Cardiac muscle cell (in vitro differentiated cells and primary cell): Measurements from ENCODE around the gene BFSP1. TPM values are rescaled to one million over a fixed set of nuclear protein-coding genes. Genes with fewer than 3 reads are reported as not detected.
A peak's percentile ranks its signal among the peaks of the same experiment; 100 is the strongest.

Experiments used
- DNase-seq, 2 donors: peaks; one replicate each; pipeline versions ENCODE4 v3.0.0 to v3.0.0-alpha.2; 2010 to 2017; ENCODE audit warnings: low read depth in 1 of 2, low spot score in 1 of 2
- H3K27ac ChIP-seq: fragments of 200-600 bp; sonication (generic); 2 replicates; pipeline ENCODE4 v1.5.1; 2016
- H3K27me3 ChIP-seq: fragments of 200-600 bp; sonication (generic); 2 replicates; pipeline ENCODE4 v1.6.0; 2016; ENCODE audit warnings: control low read depth
- H3K36me3 ChIP-seq: fragments of 200-600 bp; sonication (generic); 2 replicates; pipeline ENCODE4 v1.5.1; 2016; ENCODE audit warnings: control low read depth
- H3K4me1 ChIP-seq: fragments of 200-600 bp; sonication (generic); 2 replicates; pipeline ENCODE4 v1.8.1; 2017; ENCODE audit warnings: low read depth, mild to moderate bottlenecking, mixed run types
- H3K4me3 ChIP-seq: fragments of 200-600 bp; sonication (generic); 2 replicates; pipeline ENCODE4 v1.5.1; 2016; ENCODE audit warnings: mild to moderate bottlenecking
- H3K9me3 ChIP-seq: fragments of 200-600 bp; sonication (generic); 2 replicates; pipeline ENCODE4 v1.5.1; 2017; ENCODE audit warnings: low read depth, mild to moderate bottlenecking, control low read depth
- polyA plus RNA-seq: library from polyadenylated mRNA; unstranded; fragments of >200 nt; fragmentation: Nextera tagmentation; extraction: Ambion mirVana; gene quantifications from 2 replicates; pipeline ENCODE4 v1.2.1, GENCODE V29; 2016
- total RNA-seq: library from RNA; depleted of rRNA; stranded (reverse); fragments of >200 nt; gene quantifications from 2 replicates; pipeline ENCODE4 v1.2.3, GENCODE V29; 2016
- TF ChIP-seq, protein P1 (sequence below): IDR thresholded peaks from 2 replicates; pipeline ENCODE4 v1.5.1; 2012; ENCODE audit warnings: low read depth, mild to moderate bottlenecking, low read length

The BFSP1 gene
- total and polyA plus RNA-seq, 2 experiments from 2014 or later, result 5.3 to 7.1 TPM

- no peaks in the 10 kb centered on the region for H3K27me3 ChIP-seq
- H3K36me3 ChIP-seq, result no peaks in the 10 kb centered on the region
- no peaks in the 10 kb centered on the region for H3K4me1 ChIP-seq
- peak in 1 of 2 donors; percentile 54 for DNase-seq
- H3K27ac ChIP-seq, result no peak overlapping the region
- no peak overlapping the region for H3K4me3 ChIP-seq
- TF ChIP-seq, protein P1, sequence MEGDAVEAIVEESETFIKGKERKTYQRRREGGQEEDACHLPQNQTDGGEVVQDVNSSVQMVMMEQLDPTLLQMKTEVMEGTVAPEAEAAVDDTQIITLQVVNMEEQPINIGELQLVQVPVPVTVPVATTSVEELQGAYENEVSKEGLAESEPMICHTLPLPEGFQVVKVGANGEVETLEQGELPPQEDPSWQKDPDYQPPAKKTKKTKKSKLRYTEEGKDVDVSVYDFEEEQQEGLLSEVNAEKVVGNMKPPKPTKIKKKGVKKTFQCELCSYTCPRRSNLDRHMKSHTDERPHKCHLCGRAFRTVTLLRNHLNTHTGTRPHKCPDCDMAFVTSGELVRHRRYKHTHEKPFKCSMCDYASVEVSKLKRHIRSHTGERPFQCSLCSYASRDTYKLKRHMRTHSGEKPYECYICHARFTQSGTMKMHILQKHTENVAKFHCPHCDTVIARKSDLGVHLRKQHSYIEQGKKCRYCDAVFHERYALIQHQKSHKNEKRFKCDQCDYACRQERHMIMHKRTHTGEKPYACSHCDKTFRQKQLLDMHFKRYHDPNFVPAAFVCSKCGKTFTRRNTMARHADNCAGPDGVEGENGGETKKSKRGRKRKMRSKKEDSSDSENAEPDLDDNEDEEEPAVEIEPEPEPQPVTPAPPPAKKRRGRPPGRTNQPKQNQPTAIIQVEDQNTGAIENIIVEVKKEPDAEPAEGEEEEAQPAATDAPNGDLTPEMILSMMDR, result no peak
- H3K9me3 ChIP-seq, result no peaks in the 10 kb centered on the region
Measured at GRCh38 chr20:17505636-17506517, 25.3 kb downstream of the BFSP1 start.

GRCh38 chr20:17504898-17505635, 26.1 kb downstream of the BFSP1 start:
- H3K36me3 ChIP-seq, result no peaks in the 10 kb centered on the region
- no peaks in the 10 kb centered on the region for H3K27me3 ChIP-seq
- peak overlapping the region; percentile 13 for H3K4me3 ChIP-seq
- H3K27ac ChIP-seq, result no peak overlapping the region
- DNase-seq, result peak; percentile 63 to 66
- TF ChIP-seq, protein P1, result peak; percentile 55
- H3K9me3 ChIP-seq, result no peaks in the 10 kb centered on the region
- H3K4me1 ChIP-seq, result no peaks in the 10 kb centered on the region

- no peaks in the 10 kb centered on the region for H3K4me1 ChIP-seq
- no peak overlapping the region for H3K27ac ChIP-seq
- TF ChIP-seq, protein P1, result no peak
- H3K27me3 ChIP-seq, result no peaks in the 10 kb centered on the region
- no peak for DNase-seq
- H3K4me3 ChIP-seq, result peak overlapping the region; percentile 13
- H3K9me3 ChIP-seq, result no peaks in the 10 kb centered on the region
- H3K36me3 ChIP-seq, result no peaks in the 10 kb centered on the region
Measured at GRCh38 chr20:17504066-17504897, 26.9 kb downstream of the BFSP1 start.

DNA sequence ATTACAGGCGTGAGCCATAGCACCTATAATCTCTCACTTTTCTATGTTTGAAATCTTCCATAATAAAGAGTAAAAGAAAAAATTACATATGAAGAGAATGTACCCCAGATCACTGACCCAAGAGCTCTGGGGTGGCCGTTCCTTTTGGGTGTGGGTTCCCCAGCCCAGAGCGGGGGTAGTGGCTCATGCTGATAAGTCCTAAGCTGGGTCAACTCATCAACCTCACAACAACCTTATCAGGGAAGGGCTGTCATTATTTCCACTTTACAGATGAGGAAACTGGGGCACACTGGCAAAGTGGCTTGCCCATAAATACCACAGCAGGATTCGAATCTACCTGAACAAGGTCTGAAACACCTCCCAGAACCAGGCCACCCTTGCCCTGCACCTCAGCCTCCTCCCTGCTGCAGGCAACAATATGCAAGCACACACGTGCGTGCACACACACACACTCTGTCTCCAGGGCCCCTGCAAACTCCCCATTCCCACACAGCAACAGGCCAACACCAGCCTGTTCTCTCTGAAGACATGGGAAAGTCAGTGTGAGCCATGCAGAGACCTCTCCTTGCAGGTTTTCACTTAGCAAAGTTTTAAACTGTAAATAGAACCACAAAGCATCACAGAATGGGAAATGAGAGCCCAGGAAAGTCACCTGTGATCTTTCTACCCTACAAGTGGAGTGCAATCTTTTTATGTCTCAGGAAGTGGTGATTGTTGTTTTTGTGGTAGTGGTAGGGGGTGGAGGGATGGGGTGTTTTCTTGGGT, 27.7 kb downstream of the BFSP1 start:
- TF ChIP-seq, protein P1, result no peak
- no peak overlapping the region for H3K4me3 ChIP-seq
- no peaks in the 10 kb centered on the region for H3K27me3 ChIP-seq
- DNase-seq, result no peak
- no peaks in the 10 kb centered on the region for H3K9me3 ChIP-seq
- no peak overlapping the region for H3K27ac ChIP-seq
- H3K4me1 ChIP-seq, result no peaks in the 10 kb centered on the region
- H3K36me3 ChIP-seq, result no peaks in the 10 kb centered on the region

DNA sequence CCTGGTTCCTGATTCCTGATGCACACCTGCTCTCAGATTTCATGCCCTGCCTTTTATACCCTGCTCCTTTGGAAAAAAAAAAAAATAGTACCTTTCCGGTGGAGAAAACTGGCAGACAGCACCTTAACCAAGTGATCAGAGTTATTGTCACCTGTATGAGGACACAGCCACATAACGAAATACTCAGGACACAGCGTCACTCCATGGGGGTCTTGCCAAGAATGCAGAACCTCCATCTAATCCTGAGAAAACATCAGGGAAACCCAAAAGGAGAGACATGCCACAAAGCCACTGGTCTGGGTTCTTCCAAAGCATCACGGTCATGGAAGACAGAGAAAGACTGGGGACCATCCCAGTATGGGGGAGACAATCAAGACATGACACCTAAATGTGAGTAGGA, 29.1 kb downstream of the BFSP1 start:
- no peak for DNase-seq
- no peak overlapping the region for H3K27ac ChIP-seq
- no peaks in the 10 kb centered on the region for H3K27me3 ChIP-seq
- TF ChIP-seq, protein P1, result no peak
- H3K36me3 ChIP-seq, result no peaks in the 10 kb centered on the region
- H3K4me1 ChIP-seq, result no peaks in the 10 kb centered on the region
- H3K9me3 ChIP-seq, result no peaks in the 10 kb centered on the region
- H3K4me3 ChIP-seq, result no peak overlapping the region
